T-helper 2 cell treated with Interferon-gamma antibody and Interleukin-4, amounts not matched to agents 100 ng/mL and 5 ng/mL, for 36 hours (primary cell): ENCODE data around the gene CHN2. TPM values are rescaled to one million over a fixed set of nuclear protein-coding genes. Genes with fewer than 3 reads are reported as not detected.
"Not testable (repeated sequence)": the region's sequence is repeated elsewhere in the genome, so short reads cannot be mapped to it uniquely, and the experiment has no call there.

Experiments
- intact Hi-C: fragments of 100-400 bp; cut with micrococcal nuclease; formaldehyde crosslinking; loops from one replicate; pipeline ENCODE4 v1.15.1; 2023
- total RNA-seq: library from RNA; stranded (reverse); gene quantifications from 2 replicates; pipeline ENCODE4 v1.2.3, GENCODE V29; 2022

Gene CHN2
- total RNA-seq, 1 donor from 2014 or later: 1.3 TPM

DNA sequence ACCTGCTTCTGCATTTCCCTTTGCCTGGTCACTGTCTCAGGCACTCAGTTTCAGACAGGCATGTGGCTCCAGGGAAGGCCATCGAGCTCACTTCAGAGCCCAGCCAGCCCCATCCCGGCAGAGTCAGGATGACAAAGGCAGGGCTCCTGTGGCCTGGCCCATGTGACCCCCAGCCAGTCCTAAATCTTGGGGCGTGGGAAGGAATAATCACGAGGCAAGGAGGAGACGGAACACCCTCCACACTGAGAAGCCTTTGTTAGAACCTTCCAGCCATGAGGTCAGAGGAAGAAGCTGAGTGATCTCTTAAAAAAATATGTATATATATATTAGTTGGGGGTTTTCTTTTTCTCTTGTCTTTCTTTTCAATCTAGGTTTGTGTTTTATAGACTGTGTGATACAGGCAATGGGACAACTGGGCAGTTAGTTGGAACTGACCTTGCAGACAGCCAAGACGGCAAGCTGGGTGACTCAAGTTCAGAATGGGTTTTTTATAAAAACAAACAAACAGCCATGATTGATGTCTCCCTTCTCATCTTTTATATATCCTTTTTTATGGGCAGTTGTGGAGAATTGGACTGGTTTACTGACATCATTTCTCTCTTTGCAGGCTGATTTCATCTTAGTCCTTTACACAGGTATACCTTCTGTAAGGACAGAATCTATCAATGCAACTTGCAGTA lies 60.8 kb downstream of the CHN2 start:
- intact Hi-C loops: loop anchor here (5.0 kb wide), 1 partner anchor 852 kb away; no protein-coding TSS in a partner anchor

DNA sequence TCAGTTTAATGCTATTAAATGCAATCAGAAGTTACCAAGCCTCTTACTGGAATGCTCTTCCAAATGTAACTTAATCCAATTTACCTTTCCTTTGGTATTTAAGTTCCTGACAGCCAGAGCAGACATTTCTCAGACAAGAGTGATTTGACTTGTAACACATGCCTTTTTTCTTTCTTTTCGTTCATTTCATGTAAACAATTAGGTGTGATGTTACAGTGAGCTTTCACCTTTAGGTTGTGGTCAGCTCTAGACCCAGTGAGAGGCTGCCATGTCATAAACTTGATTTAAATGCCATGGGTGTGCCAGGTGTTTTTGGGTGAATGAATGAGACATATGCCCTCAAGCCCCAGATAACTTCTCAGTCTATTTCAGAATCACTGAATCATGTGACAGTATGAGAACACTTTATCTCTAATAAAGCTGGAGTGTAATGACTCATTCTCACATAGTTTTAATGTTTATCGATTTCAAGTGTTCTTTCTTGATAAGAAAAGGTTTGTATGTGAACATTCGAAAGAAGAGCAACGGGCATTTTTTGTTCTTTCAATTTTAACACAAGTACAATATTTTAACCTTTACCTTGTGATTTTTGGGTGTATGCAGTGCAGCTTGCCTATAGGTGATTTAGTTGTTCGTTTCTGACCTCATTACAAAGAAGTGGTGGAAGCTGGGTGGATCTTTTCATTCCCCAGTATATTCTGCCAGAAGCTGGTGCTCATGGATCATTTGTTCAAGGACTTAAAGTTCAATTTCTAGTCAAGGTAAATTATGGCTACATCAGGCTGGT lies 61.5 kb downstream of the CHN2 start:
- intact Hi-C loops: loop anchor here (5.0 kb wide), 1 partner anchor 851 kb away; no protein-coding TSS in a partner anchor

GRCh38 chr7:29256693-29257002 lies 62.1 kb downstream of the CHN2 start:
- intact Hi-C loops: loop anchor here (5.0 kb wide), 1 partner anchor 851 kb away; no protein-coding TSS in a partner anchor

DNA sequence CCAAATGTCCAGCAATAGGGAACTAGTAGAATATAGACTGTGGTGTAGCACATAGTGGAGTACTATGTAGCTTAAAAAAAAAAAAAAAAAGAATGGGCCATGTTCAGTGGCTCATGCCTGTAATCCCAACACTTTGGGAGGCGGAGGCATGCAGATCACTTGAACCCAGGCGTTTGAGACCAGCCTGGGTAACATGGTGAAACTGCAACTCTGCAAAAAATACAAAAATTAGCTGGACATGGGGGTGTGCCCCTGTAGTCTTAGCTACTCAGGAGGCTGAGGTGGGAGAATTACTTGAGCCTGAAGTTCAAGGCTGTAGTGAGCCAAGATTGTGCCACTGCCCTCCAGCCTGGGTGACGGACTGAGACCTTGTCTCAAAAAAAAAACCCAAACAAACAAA lies 64.4 kb downstream of the CHN2 start:
- intact Hi-C loops: loop anchor here (5.0 kb wide), 1 partner anchor 848 kb away; no protein-coding TSS in a partner anchor

DNA sequence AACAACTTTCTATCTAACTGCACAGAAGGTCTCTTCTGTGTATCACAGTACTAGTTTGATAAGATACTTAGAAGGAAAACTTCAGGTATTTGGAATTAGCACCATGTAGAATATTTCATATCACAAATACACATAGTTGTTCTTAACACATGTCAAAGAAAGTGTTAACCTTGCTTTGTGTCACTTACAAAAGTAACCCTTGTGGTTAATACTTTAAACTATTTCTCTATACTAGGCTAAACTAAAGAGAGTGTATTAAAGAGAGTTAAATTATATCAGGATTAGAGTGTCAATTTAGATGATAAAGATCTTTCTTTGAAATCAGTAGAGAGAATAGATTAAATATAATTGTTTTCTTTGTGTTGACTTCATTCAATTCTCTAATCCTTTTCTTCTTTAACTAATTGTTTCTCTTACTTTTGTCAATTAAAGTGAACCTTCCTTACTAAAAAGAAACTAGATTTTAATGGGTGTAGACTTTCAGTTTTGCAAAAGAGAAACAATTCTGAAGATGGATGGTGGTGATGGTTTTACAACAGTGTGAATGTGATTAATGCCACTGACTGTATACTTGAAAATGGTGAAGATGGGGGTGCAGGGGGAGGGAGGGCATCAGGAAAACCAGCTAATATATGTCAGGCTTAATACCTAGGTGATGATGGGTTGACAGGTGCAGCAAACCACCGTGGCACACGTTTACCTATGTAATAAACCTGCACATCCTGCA lies 67.8 kb downstream of the CHN2 start:
- intact Hi-C loops: no loop called here

DNA sequence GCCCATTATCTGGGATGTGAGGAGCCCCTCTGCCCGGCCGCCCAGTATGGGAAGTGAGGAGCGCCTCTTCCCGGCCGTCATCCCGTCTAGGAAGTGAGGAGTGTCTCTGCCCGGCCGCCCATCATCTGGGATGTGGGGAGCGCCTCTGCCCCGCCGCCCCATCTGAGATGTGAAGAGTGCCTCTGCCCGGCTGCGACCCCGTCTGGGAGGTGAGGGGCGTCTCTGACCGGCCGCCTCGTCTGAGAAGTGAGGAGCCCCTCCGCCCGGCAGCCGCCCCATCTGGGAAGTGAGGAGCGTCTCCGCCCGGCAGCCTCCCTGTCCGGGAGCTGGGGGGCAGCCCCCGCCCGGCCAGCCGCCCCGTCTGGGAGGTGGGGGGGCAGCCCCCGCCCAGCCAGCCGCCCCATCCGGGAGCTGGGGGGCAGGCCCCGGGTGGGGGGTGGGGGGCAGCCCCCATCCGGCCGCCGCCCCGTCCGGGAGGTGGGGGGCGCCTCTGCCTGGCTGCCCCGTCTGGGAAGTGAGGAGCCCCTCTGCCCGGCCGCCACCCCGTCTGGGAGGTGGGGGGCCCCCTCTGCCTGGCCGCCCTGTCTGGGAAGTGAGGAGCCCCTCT lies 69.1 kb downstream of the CHN2 start:
- intact Hi-C loops: not testable (repeated sequence)

DNA sequence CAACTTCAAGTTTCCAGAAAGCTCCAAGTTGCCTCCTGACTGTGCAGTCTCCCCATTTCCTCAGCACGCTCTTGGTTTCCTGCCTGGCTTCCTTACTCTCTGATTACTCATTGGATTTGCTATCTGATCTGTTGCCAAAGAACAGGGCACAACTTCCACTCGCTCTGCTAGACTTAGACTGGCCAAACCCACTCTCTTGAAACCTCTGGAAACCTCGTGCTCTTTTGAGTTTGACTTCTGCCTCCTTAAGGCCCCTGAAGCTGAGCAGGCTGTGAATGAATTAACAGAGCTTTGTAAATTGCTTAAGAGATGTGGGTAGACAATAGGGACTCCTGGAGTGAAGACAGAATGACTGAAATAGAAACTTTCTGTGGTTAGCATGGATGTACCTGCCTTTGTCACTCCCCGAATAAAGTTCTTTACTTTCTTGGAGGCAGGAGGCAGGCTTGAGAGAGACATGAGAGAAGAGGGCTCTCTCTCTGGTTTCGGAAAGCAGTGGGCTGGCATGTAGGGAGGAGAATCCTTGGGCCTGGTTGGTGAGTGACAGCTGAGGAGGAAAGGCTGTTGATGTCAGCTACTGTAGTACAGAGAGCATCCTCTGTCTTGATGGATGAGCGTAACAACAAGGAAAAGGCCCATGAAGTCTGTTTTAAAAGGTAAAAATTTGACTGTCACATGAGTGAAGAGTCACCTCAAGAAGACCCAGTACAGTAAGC lies 70.8 kb downstream of the CHN2 start:
- intact Hi-C loops: no loop called here

- intact Hi-C loops: no loop called here
These were observed 75.4 kb downstream of the CHN2 start for GRCh38 chr7:29269935-29270334.

DNA sequence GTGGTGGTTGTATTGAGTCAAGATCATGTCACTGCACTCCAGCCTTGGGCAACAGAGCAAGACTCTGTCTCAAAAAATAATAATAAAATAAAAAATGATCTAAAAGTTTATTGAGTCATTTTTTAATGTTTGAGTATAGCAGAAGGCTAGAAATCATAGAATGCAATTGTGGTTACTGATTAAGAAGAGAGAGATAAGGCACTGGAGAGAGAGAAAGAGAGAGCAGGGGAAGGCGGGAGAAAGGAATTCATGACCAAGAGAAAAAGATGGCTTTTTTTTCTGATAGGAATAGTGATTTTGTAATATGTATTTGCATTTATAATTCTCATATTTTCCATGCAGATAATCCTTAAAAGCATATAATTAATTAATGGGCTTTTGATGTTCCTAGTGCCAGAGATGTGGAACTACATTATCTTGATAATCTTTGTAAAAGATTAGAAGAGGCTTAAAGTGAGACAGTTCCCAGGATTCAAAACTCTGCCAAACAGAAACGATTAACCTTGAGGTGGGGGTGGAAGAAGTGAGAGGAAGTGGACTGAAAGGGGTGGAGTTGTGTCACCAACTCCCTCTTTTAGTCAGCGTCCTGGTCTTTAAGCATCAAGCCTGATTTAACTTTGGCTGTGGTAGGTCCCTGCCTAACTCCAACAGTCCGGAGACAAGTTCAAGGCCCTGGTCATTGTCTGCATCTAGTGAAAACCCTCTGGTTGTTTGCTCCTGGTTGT lies 76.2 kb downstream of the CHN2 start:
- intact Hi-C loops: no loop called here

- intact Hi-C loops: no loop called here
These were observed 76.7 kb downstream of the CHN2 start for GRCh38 chr7:29271319-29271658.

DNA sequence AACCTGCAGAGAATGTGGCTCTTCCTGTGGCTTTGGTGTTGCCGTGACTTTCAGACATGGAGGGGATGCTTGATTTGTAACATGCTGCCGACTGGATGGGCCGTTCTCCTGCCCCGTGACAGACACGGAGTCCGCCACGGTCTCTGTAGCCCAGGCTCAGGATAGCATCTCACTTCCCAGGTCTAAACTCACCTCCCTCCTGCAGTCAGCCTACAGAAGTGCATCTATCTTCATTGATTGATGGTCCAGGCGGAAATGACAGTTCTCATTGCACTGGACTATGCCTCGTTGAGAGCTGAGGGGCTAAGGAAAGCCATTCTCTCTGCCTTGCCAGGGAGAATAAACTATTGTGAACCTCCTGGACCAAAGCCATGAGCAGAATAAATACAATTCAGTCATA lies 77.5 kb downstream of the CHN2 start:
- intact Hi-C loops: no loop called here

GRCh38 chr7:29274146-29275017 lies 79.8 kb downstream of the CHN2 start:
- intact Hi-C loops: no loop called here

GRCh38 chr7:29275018-29275318 lies 80.4 kb downstream of the CHN2 start:
- intact Hi-C loops: no loop called here

GRCh38 chr7:29275493-29275892 lies 80.9 kb downstream of the CHN2 start:
- intact Hi-C loops: no loop called here

DNA sequence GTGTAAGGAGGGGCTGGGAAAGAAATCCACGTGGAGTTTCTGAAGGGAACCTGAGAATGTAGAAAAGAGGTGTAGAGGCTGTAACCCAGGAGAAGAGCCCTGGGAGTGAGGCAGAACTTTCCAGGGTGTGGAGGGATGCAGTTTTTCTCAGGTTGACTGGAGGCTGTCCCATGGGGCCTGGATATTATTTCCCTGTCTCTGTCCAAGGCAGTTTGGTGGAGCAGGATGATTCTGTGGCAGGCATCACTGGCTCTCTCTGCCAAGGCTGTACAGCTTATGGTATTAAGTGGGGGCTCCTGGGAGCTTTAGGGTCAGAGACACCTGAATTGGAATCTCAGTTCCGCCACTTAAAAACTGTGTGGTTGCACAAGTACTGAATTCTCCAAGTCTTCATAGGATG lies 81.6 kb downstream of the CHN2 start:
- intact Hi-C loops: no loop called here

GRCh38 chr7:29276806-29277205 lies 82.2 kb downstream of the CHN2 start:
- intact Hi-C loops: loop anchor here (1.0 kb wide), 1 partner anchor 8 kb away; no protein-coding TSS in a partner anchor

DNA sequence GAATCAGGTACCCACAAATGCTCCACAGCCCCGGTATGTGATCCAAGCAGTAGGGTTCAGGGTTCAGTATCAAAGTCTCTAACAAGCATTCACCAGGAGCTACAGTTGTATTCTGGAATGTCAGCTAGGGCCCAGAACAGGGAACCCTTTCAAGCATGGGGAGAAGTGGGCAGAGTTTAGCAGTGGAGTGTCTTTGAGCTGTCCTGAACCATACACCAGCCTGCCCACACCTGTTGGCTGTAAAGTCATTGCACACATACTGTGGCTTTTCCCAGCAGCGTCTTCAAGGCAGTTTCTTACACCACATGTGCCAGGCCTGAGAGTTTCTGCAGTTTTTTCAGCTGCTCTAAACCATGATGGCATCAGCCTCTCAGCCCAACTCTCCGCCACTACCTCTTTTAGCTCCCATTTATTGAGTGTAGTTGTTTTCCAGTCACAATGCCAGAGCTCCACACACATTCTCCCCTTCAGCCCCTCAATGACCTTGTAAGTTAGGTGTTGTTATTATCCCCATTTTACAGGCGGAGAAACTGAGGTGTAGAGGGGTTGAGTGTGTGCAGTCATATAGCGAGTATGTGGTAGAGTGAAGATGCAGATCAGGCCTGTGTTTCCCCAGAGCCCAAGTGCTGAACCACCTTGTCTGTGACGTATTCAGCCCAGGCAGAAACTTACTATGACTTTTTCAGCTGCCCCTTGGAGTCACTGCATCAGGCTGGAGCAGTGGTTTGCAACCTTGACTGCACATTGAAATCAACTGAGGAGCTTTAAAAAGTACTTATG lies 83.1 kb downstream of the CHN2 start:
- intact Hi-C loops: loop anchor here (1.0 kb wide), 1 partner anchor 8 kb away; no protein-coding TSS in a partner anchor

DNA sequence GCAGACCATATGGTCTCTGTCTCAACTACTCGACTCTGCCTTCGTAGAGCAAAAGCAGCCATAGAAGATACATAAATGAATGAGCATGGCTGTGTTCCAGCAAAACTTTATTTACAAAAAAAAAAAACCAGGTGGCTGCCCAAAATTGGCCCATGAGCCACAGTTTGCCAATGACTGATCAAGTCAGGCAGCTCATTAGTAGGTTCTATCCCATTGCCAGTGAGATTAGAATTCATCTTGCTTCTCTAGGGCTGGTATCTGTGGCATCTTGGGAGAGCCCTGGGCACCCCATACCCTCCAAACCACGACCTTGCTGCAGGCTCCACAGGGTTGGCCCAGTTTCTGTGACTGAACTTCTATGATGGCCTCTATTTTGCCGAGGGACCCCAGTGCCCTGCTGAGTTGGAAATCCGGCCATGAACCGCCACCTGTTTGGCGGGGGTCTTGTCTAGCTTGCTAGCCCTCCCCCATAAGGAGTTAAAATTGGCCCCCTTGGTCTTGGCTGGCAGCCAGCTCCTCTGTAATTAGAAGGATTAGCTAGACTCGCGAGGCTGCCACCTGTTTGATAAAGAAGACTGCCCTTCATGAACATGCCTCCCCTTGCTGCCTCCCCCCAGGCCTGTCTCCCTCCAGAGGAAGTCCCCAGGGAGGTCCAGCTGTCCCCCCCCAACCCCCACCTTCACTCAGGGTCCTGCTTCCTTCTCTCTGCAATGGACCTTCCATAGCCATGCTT lies 83.9 kb downstream of the CHN2 start:
- intact Hi-C loops: no loop called here
